Rectal smooth muscle tissue (tissue), 1 donor: ENCODE measurements around the gene CHIT1.

Source experiments
- H3K27ac ChIP-seq: one replicate; pipeline ENCODE4 v1.7.0; 2013; ENCODE audit warnings: low read depth, low read length, inconsistent platforms
- H3K27me3 ChIP-seq: one replicate; pipeline ENCODE4 v1.7.0; 2013; ENCODE audit warnings: low read length; ENCODE audit not compliant: control insufficient read depth, insufficient read depth
- H3K36me3 ChIP-seq: one replicate; pipeline ENCODE4 v1.7.0; 2013; ENCODE audit warnings: low read length; ENCODE audit not compliant: control insufficient read depth, insufficient read depth
- H3K4me1 ChIP-seq: one replicate; pipeline ENCODE4 v1.7.0; 2013; ENCODE audit warnings: low read length; ENCODE audit not compliant: control insufficient read depth, insufficient read depth
- H3K4me3 ChIP-seq: one replicate; pipeline ENCODE4 v1.7.0; 2013; ENCODE audit warnings: low read length
- H3K9ac ChIP-seq: one replicate; pipeline ENCODE4 v1.7.0; 2013; ENCODE audit warnings: low read length

Gene CHIT1

GRCh38 chr1:203229471-203230135 is at the start of gene CHIT1:
Gene CHIT1, minus strand, starts transcription at chr1:203229673. Its CDS starts 37 bp downstream, at chr1:203229636.
- Histone ChIP-seq H3K4me3 (no peak within 1 kb of the TSS), H3K27ac (no peak within 1 kb of the TSS), H3K9ac (no peak within 1 kb of the TSS), H3K4me1 (no peaks in the 10 kb centered on the region), H3K27me3 (no peaks in the 10 kb centered on the region), H3K36me3 (no peaks in the 10 kb centered on the region)

DNA sequence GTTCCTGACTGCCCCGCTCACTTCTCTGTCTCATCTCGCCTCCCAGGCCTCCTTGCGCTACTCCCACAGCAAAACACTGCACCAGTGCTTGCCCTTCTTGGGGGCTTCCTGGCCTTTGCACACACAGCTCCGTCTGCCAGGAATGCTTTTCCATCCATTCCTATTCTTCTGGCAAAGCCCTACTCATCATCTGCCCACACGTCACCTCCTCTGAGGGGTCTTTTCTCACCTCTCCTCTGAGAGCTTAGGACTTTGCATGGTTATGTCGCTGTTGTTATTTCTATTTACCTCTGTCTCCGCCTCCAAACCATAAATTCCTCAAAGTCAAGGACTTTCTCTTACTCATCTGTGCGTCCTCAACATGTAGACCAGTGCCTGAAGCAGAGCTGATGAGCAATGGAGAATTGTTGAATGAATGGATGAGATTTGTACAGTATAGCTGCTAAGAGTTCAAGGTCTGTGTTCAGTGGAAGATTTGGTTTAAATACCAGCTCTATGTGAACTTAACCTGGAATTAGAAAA is 49.5 kb upstream of the CHIT1 start:
- Histone ChIP-seq H3K27ac (peak overlapping the region; percentile 97), H3K27me3 (no peaks in the 10 kb centered on the region), H3K4me3 (no peak overlapping the region), H3K4me1 (peaks cover 51% of the 10 kb centered on the region), H3K9ac (peak overlapping the region; percentile 19), H3K36me3 (no peaks in the 10 kb centered on the region)

- Histone ChIP-seq H3K36me3 (no peaks in the 10 kb centered on the region), H3K27ac (peak overlapping the region; percentile 97), H3K9ac (peak overlapping the region; percentile 51), H3K4me3 (peak overlapping the region; percentile 32), H3K4me1 (peaks cover 58% of the 10 kb centered on the region), H3K27me3 (no peaks in the 10 kb centered on the region)
Measured at GRCh38 chr1:203278082-203278884, 48.8 kb upstream of the CHIT1 start.

DNA sequence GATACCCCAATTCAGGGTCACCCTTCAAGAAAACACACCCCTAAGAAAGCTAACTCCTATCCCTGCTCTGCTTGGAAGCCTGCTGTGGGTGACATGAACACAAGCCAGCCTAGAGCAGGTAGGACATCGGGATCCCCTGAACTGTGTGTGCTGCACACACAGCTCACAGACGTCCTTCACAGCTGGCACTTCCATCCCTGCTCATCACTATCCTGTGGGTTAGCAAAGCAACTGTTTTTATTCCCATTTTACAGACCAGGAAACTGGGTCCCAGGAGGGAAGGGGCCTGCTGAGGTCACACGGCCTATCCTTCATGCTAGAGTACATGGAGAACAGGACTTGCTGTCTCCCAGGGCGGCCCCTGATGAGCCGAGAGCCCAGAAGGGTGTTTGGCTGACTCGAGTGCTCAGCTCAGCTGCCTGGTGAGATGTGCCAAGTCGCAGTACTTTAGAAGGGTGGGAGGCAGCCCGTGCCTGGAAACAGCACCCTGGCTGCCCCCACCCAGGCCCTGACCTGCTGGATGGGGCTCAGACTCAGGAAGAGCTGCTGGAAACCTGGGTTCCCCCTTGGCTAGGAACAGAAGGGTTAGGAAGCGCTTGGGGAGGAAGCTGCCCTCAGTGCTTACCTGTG is 47.6 kb upstream of the CHIT1 start:
- Histone ChIP-seq H3K4me1 (peaks cover 57% of the 10 kb centered on the region), H3K27ac (peak overlapping the region; percentile 97), H3K27me3 (no peaks in the 10 kb centered on the region), H3K36me3 (no peaks in the 10 kb centered on the region), H3K4me3 (no peak overlapping the region), H3K9ac (no peak overlapping the region)

- Histone ChIP-seq H3K27me3 (no peaks in the 10 kb centered on the region), H3K4me1 (peaks cover 57% of the 10 kb centered on the region), H3K27ac (peak overlapping the region; percentile 97), H3K36me3 (no peaks in the 10 kb centered on the region), H3K9ac (no peak overlapping the region), H3K4me3 (no peak overlapping the region)
Measured at GRCh38 chr1:203276408-203276807, 46.9 kb upstream of the CHIT1 start.

GRCh38 chr1:203275656-203276272 is 46.3 kb upstream of the CHIT1 start:
- peak overlapping the region; percentile 91 for H3K27ac ChIP-seq
- H3K4me3 ChIP-seq: no peak overlapping the region
- no peaks in the 10 kb centered on the region for H3K36me3 ChIP-seq
- H3K4me1 ChIP-seq: peaks cover 54% of the 10 kb centered on the region
- no peak overlapping the region for H3K9ac ChIP-seq
- H3K27me3 ChIP-seq: no peaks in the 10 kb centered on the region

- Histone ChIP-seq H3K27me3 (no peaks in the 10 kb centered on the region), H3K36me3 (no peaks in the 10 kb centered on the region), H3K27ac (peak overlapping the region; percentile 91), H3K4me1 (peaks cover 54% of the 10 kb centered on the region), H3K9ac (peak overlapping the region; percentile 27), H3K4me3 (no peak overlapping the region)
Measured at GRCh38 chr1:203274603-203275381, 45.3 kb upstream of the CHIT1 start.

GRCh38 chr1:203273869-203274602 is 44.6 kb upstream of the CHIT1 start:
- Histone ChIP-seq H3K4me1 (peaks cover 49% of the 10 kb centered on the region), H3K27me3 (no peaks in the 10 kb centered on the region), H3K27ac (peak overlapping the region; percentile 91), H3K9ac (peak overlapping the region; percentile 69), H3K36me3 (no peaks in the 10 kb centered on the region), H3K4me3 (peak overlapping the region; percentile 64)

- H3K27me3 ChIP-seq: no peaks in the 10 kb centered on the region
- peak overlapping the region; percentile 91 for H3K27ac ChIP-seq
- no peaks in the 10 kb centered on the region for H3K36me3 ChIP-seq
- peak overlapping the region; percentile 64 for H3K4me3 ChIP-seq
- peak overlapping the region; percentile 69 for H3K9ac ChIP-seq
- H3K4me1 ChIP-seq: peaks cover 45% of the 10 kb centered on the region
Measured at GRCh38 chr1:203273206-203273868, 43.9 kb upstream of the CHIT1 start.

DNA sequence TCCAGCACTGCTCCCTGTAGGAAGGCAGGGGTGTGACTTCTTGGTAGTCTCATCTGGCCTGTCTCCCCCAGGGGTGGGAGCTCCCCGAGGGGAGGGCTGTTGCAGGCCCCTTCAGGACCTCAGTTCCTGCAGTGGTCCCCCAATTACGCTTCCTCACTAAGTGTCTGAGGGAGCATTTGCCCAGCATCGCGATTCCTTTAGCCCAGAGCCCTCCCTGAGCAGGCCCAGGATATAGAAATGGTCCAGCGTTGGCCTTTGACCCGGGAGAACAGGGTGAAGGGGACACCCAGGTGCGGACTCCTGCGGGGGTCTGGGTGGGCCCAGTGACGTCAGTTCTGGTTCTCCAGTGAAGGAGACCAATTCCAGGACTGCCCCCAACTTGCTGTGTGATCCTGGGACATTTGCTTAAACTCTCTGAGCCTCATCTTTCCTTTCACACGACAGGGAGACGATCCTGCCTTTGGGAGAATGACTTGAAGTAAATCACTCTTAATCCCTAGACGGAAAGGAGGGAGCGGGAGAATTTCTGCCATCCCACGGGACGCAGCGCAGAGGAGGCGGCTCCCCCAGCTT is 43.2 kb upstream of the CHIT1 start:
- no peak overlapping the region for H3K9ac ChIP-seq
- peaks cover 39% of the 10 kb centered on the region for H3K4me1 ChIP-seq
- H3K27me3 ChIP-seq: no peaks in the 10 kb centered on the region
- peak overlapping the region; percentile 64 for H3K4me3 ChIP-seq
- peak overlapping the region; percentile 91 for H3K27ac ChIP-seq
- H3K36me3 ChIP-seq: no peaks in the 10 kb centered on the region
